Measurements from ENCODE around the gene MBD4. TPM values are rescaled to one million over a fixed set of nuclear protein-coding genes. Genes with fewer than 3 reads are reported as not detected.
A peak's percentile ranks its signal among the peaks of the same experiment; 100 is the strongest.
"Not testable (repeated sequence)": the region's sequence is repeated elsewhere in the genome, so short reads cannot be mapped to it uniquely, and the experiment has no call there.

The MBD4 gene
- total RNA-seq, 6 experiments from 2014 or later, result 18.7 to 25.7 (median 21.8) TPM

GRCh38 chr3:129399895-129400357 is 39.8 kb downstream of the MBD4 start:
- Mint-ChIP-seq H3K4me3 (peak overlapping the region; percentile 98), H3K36me3 (ENCODE audit: low read depth) (peaks cover 17% of the 10 kb centered on the region; the same call in 1 of the 2 replicates), H3K4me1 (ENCODE audit: low read depth) (peaks cover 32% of the 10 kb centered on the region), H3K27me3 (ENCODE audit: insufficient read depth) (peaks cover 3% of the 10 kb centered on the region), H3K27ac (peak overlapping the region; percentile 100), H3K9me3 (no peaks in the 10 kb centered on the region)
- TF ChIP-seq, protein P1, sequence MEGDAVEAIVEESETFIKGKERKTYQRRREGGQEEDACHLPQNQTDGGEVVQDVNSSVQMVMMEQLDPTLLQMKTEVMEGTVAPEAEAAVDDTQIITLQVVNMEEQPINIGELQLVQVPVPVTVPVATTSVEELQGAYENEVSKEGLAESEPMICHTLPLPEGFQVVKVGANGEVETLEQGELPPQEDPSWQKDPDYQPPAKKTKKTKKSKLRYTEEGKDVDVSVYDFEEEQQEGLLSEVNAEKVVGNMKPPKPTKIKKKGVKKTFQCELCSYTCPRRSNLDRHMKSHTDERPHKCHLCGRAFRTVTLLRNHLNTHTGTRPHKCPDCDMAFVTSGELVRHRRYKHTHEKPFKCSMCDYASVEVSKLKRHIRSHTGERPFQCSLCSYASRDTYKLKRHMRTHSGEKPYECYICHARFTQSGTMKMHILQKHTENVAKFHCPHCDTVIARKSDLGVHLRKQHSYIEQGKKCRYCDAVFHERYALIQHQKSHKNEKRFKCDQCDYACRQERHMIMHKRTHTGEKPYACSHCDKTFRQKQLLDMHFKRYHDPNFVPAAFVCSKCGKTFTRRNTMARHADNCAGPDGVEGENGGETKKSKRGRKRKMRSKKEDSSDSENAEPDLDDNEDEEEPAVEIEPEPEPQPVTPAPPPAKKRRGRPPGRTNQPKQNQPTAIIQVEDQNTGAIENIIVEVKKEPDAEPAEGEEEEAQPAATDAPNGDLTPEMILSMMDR (IDR thresholded peaks at IDR 0.05), result peak; percentile 52
- peak; percentile 26 for DNase-seq

GRCh38 chr3:129399145-129399894 is 40.4 kb downstream of the MBD4 start:
- Mint-ChIP-seq H3K4me3 (peak overlapping the region; percentile 98), H3K27ac (peak overlapping the region; percentile 100), H3K27me3 (ENCODE audit: insufficient read depth) (peaks cover 1% of the 10 kb centered on the region)

GRCh38 chr3:129398803-129399144 is 41.0 kb downstream of the MBD4 start:
- Mint-ChIP-seq H3K4me3 (peak overlapping the region; percentile 98), H3K36me3 (ENCODE audit: low read depth) (peaks cover 17% of the 10 kb centered on the region; the same call in 1 of the 2 replicates), H3K9me3 (no peaks in the 10 kb centered on the region), H3K27me3 (ENCODE audit: insufficient read depth) (no peaks in the 10 kb centered on the region; the same call in 1 of the 2 replicates), H3K4me1 (ENCODE audit: low read depth) (peaks cover 41% of the 10 kb centered on the region), H3K27ac (peak overlapping the region; percentile 100)
- DNase-seq, result peak; percentile 11
- TF ChIP-seq, protein P1 (IDR thresholded peaks at IDR 0.05), result no peak

More at GRCh38 chr3:129399145-129399894, 40.4 kb downstream of the MBD4 start:
- Mint-ChIP-seq H3K9me3 (no peaks in the 10 kb centered on the region), H3K36me3 (ENCODE audit: low read depth) (peaks cover 17% of the 10 kb centered on the region; the same call in 1 of the 2 replicates), H3K4me1 (ENCODE audit: low read depth) (peaks cover 37% of the 10 kb centered on the region)
- TF ChIP-seq, protein P1 (IDR thresholded peaks at IDR 0.05), result peak; percentile 94
- peak; percentile 92 for DNase-seq

DNA sequence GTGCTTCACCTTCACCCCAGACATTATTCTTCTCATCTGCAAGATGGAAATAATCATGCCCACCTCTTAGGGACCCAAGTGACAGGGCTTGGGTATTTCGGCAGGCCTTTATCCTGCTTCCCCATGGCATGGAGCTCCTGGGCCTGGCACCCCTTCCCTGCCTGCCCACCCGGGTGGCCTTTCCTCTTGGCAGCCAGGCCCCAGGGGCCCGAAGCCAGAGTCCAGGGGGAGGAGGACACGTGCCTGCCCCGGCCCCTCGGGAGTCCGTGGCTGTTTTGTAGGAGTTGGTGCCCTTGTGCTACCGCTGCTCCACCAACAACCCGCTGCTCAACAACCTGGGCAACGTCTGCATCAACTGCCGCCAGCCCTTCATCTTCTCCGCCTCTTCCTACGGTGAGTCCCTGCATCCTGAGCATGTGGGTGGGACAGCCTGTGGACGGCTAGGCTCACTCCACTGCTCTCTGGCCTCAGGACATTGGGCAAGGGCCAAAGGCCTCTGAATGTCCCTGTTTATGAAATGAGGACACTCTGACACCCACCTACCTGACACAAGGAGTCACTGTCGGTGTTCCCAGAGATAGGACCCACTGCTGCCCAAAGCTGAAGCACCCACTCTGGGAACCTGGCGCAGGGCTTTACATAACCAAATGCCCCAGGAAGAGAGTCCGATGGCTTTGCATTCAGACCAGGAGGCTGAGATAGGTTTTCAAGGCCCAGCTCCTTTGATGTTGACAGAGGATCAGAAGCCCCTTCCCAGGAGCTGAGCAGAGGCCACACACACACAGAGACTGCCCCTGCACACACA is 45.8 kb downstream of the MBD4 start:
- H3K27me3 Mint-ChIP-seq (ENCODE audit: insufficient read depth); DNase-seq; H3K4me3 Mint-ChIP-seq; H3K9me3 Mint-ChIP-seq: not testable (repeated sequence)
- Mint-ChIP-seq H3K4me1 (ENCODE audit: low read depth) (peaks cover 77% of the 10 kb centered on the region), H3K36me3 (ENCODE audit: low read depth) (peaks cover 24% of the 10 kb centered on the region; the same call in 1 of the 2 replicates), H3K27ac (peak overlapping the region; percentile 22)

- peaks cover 19% of the 10 kb centered on the region; the same call in 1 of the 2 replicates for H3K36me3 Mint-ChIP-seq (ENCODE audit: low read depth)
- H3K4me1 Mint-ChIP-seq (ENCODE audit: low read depth), result peaks cover 79% of the 10 kb centered on the region
- no peak for DNase-seq
- TF ChIP-seq, protein P1 (IDR thresholded peaks at IDR 0.05), result no peak
- H3K4me3 Mint-ChIP-seq, result no peak overlapping the region
- peaks cover 3% of the 10 kb centered on the region; the same call in 1 of the 2 replicates for H3K27me3 Mint-ChIP-seq (ENCODE audit: insufficient read depth)
- peak overlapping the region; percentile 22 for H3K27ac Mint-ChIP-seq
- no peaks in the 10 kb centered on the region for H3K9me3 Mint-ChIP-seq
These were observed 46.5 kb downstream of the MBD4 start for GRCh38 chr3:129393271-129393670.

DNA sequence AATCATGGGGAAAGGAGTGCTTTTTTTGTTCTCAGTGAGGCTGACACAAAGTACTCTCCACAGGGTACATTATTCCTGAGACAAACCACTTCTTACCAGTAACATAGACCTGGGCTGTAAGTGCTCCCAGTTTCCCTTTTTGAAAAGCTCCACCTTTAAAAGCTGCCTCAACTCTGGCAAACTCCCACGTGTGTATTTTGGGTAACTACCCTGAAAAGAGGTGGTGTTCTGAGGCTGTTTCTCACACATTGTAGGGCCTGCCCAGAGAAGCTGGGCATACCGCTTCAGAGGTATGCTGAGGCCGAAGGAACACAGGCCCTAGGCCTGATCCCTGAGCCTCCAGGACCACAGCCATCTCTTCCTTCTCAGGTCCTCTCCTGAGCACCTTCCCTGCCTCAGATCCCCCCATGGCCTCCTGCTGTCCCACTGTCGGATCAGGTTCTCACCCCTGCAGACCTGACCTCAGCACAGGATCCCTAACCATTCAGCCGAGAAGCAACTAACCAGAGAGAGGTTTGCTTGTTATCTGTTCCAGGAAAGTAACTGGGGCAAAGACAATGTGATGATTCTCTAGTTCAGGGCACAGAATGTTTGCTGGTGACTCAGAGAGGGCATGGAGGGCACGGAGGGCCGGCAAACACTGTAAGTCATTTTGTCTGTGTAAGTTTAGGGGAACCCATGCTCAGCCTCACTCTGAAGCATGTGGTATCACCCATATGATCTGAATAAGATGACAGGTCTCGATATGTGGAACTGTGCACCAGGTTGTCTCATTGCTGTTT is 47.5 kb downstream of the MBD4 start:
- not testable (repeated sequence) for H3K27me3 Mint-ChIP-seq (ENCODE audit: insufficient read depth); DNase-seq; H3K4me3 Mint-ChIP-seq; H3K9me3 Mint-ChIP-seq
- peaks cover 79% of the 10 kb centered on the region for H3K4me1 Mint-ChIP-seq (ENCODE audit: low read depth)
- H3K36me3 Mint-ChIP-seq (ENCODE audit: low read depth), result peaks cover 23% of the 10 kb centered on the region; the same call in 1 of the 2 replicates
- H3K27ac Mint-ChIP-seq, result peak overlapping the region; percentile 70

GRCh38 chr3:129391583-129391982 is 48.2 kb downstream of the MBD4 start:
- not testable (repeated sequence) for H3K27me3 Mint-ChIP-seq (ENCODE audit: insufficient read depth); H3K4me3 Mint-ChIP-seq; DNase-seq; H3K9me3 Mint-ChIP-seq
- Mint-ChIP-seq H3K36me3 (ENCODE audit: low read depth) (peaks cover 25% of the 10 kb centered on the region; the same call in 1 of the 2 replicates), H3K27ac (peak overlapping the region; percentile 61; the same call in 1 of the 2 replicates), H3K4me1 (ENCODE audit: low read depth) (peaks cover 78% of the 10 kb centered on the region)

All from HFFc6 (cell line).